Uterus (tissue), 4 donors: ENCODE data around the gene ADAMTS15. TPM values are rescaled to one million over a fixed set of nuclear protein-coding genes. Genes with fewer than 3 reads are reported as not detected.
A peak's percentile ranks its signal among the peaks of the same experiment; 100 is the strongest.

ENCODE experiments used
- DNase-seq, 2 donors: peaks; one replicate each; pipeline ENCODE4 v3.0.0-alpha.2; 2019 to 2020
- H3K27ac ChIP-seq, 2 donors: fragments of 200-600 bp; sonication (generic); 1 replicate in 1 of 2; 2 replicates in 1 of 2; pipeline ENCODE4 v1.5.1; 2016 to 2018
- H3K27me3 ChIP-seq, 2 donors: fragments of 200-600 bp; sonication (generic); one replicate each; pipeline ENCODE4 v1.5.1; 2018 to 2019; ENCODE audit warnings: control low read depth in 1 of 2
- H3K36me3 ChIP-seq, 2 donors: fragments of 200-600 bp; sonication (generic); one replicate each; pipeline ENCODE4 v1.5.1; 2019; ENCODE audit warnings: control low read depth in 1 of 2
- H3K4me1 ChIP-seq, 2 donors: fragments of 200-600 bp; sonication (generic); one replicate each; pipeline ENCODE4 v1.5.1; 2018 to 2019; ENCODE audit warnings: control low read depth in 1 of 2
- H3K4me3 ChIP-seq, 2 donors: fragments of 200-600 bp; sonication (generic); 1 replicate in 1 of 2; 2 replicates in 1 of 2; pipeline ENCODE4 v1.5.1; 2018 to 2019; ENCODE audit warnings: mild to moderate bottlenecking in 1 of 2
- H3K9me3 ChIP-seq, 2 donors: fragments of 200-600 bp; sonication (generic); one replicate each; pipeline ENCODE4 v1.5.1; 2019; ENCODE audit warnings: control low read depth in 1 of 2
- CTCF ChIP-seq, 4 experiments: fragments of 200-600 bp in 2 of 4; fragments of 450-650 bp in 2 of 4; sonication (generic) in 2 of 4; IDR thresholded peaks; one replicate each; pipeline ENCODE4 v1.5.1; 2016 to 2019; ENCODE audit warnings: antibody characterized with exemption in 4 of 4, mild to moderate bottlenecking in 2 of 4, moderate library complexity in 1 of 4
- POLR2A ChIP-seq, 2 donors: fragments of 450-650 bp; IDR thresholded peaks; one replicate each; pipeline ENCODE4 v1.6.1; 2016; ENCODE audit warnings: antibody characterized with exemption in 2 of 2, mild to moderate bottlenecking in 1 of 2, moderate library complexity in 1 of 2
- intact Hi-C: fragments of 100-400 bp; cut with DNase I; formaldehyde crosslinking; loops from one replicate; pipeline ENCODE4 v1.15.1; 2023; ENCODE audit warnings: low total_unique reads
- total RNA-seq, 4 donors: library from RNA; depleted of rRNA in 3 of 4; stranded (reverse); fragments of >200 nt in 3 of 4; gene quantifications; one replicate each; pipeline versions ENCODE4 v1.1.0 to v1.2.4, GENCODE V29; 2014 to 2023
- donor health status: DM: yes; HTN: yes; CAD: no.

ADAMTS15 gene
- total RNA-seq, 4 donors from 2014 or later, result 2.0 to 16.6 (median 6.1) TPM

GRCh38 chr11:130522284-130522961 is 74.0 kb downstream of the ADAMTS15 start:
- H3K27ac ChIP-seq, result peak overlapping the region; percentile 82 to 90
- intact Hi-C loops, result no loop called here
- TF ChIP-seq CTCF (IDR thresholded peaks at IDR 0.05), result no peak
- TF ChIP-seq POLR2A (IDR thresholded peaks at IDR 0.05), result peak in 1 of 2 donors; percentile 27
- H3K9me3 ChIP-seq, result no peaks in the 10 kb centered on the region
- no peaks in the 10 kb centered on the region for H3K36me3 ChIP-seq
- no peak overlapping the region for H3K4me3 ChIP-seq
- H3K4me1 ChIP-seq, result peaks cover 4 to 6% of the 10 kb centered on the region in 2 donors
- peak; percentile 94 to 95 for DNase-seq
- H3K27me3 ChIP-seq, result no peaks in the 10 kb centered on the region

GRCh38 chr11:130523166-130523565 is 74.7 kb downstream of the ADAMTS15 start:
- peaks cover 4 to 6% of the 10 kb centered on the region in 2 donors for H3K4me1 ChIP-seq
- H3K4me3 ChIP-seq, result no peak overlapping the region
- H3K9me3 ChIP-seq, result no peaks in the 10 kb centered on the region
- intact Hi-C loops, result no loop called here
- peak overlapping the region; percentile 82 to 90 for H3K27ac ChIP-seq
- H3K36me3 ChIP-seq, result no peaks in the 10 kb centered on the region
- DNase-seq, result no peak
- H3K27me3 ChIP-seq, result no peaks in the 10 kb centered on the region
- TF ChIP-seq CTCF (IDR thresholded peaks at IDR 0.05) (no peak), POLR2A (IDR thresholded peaks at IDR 0.05) (no peak)

- H3K4me1 ChIP-seq, result peaks cover 4 to 6% of the 10 kb centered on the region in 2 donors
- H3K4me3 ChIP-seq, result no peak overlapping the region
- no peaks in the 10 kb centered on the region for H3K9me3 ChIP-seq
- no peak for TF ChIP-seq POLR2A (IDR thresholded peaks at IDR 0.05)
- TF ChIP-seq CTCF (IDR thresholded peaks at IDR 0.05), result no peak
- DNase-seq, result peak in 1 of 2 donors; percentile 36
- intact Hi-C loops, result no loop called here
- H3K36me3 ChIP-seq, result no peaks in the 10 kb centered on the region
- H3K27me3 ChIP-seq, result no peaks in the 10 kb centered on the region
- H3K27ac ChIP-seq, result peak overlapping the region; percentile 82 to 90
These were observed 75.2 kb downstream of the ADAMTS15 start for GRCh38 chr11:130523609-130524008.

- Histone ChIP-seq H3K4me1 (peaks cover 4 to 6% of the 10 kb centered on the region in 2 donors), H3K27me3 (no peaks in the 10 kb centered on the region), H3K27ac (peak overlapping the region in 1 of 2 donors; percentile 90), H3K4me3 (no peak overlapping the region), H3K36me3 (no peaks in the 10 kb centered on the region), H3K9me3 (no peaks in the 10 kb centered on the region)
- TF ChIP-seq POLR2A (IDR thresholded peaks at IDR 0.05) (no peak), CTCF (IDR thresholded peaks at IDR 0.05) (no peak)
- intact Hi-C loops, result no loop called here
- no peak for DNase-seq
These were observed 75.8 kb downstream of the ADAMTS15 start for GRCh38 chr11:130524132-130524790.

GRCh38 chr11:130525307-130525706 is 76.9 kb downstream of the ADAMTS15 start:
- TF ChIP-seq POLR2A (IDR thresholded peaks at IDR 0.05) (no peak), CTCF (IDR thresholded peaks at IDR 0.05) (no peak)
- Histone ChIP-seq H3K36me3 (no peaks in the 10 kb centered on the region), H3K9me3 (no peaks in the 10 kb centered on the region), H3K4me3 (no peak overlapping the region), H3K27me3 (no peaks in the 10 kb centered on the region), H3K4me1 (peaks cover 4 to 6% of the 10 kb centered on the region in 2 donors), H3K27ac (no peak overlapping the region)
- DNase-seq, result no peak
- intact Hi-C loops, result no loop called here
